HTERT RPE-1 (cell line): ENCODE results near the gene ZBTB11.
"Not testable (repeated sequence)": the region's sequence is repeated elsewhere in the genome, so short reads cannot be mapped to it uniquely, and the experiment has no call there.

Source experiments
- in situ Hi-C: fragments of 300-500 bp; cut with MboI; formaldehyde crosslinking; loops from 4 replicates; pipeline ENCODE4 v1.14.3; 2020; ENCODE audit warnings: low sequenced_read_pairs

Gene ZBTB11

DNA sequence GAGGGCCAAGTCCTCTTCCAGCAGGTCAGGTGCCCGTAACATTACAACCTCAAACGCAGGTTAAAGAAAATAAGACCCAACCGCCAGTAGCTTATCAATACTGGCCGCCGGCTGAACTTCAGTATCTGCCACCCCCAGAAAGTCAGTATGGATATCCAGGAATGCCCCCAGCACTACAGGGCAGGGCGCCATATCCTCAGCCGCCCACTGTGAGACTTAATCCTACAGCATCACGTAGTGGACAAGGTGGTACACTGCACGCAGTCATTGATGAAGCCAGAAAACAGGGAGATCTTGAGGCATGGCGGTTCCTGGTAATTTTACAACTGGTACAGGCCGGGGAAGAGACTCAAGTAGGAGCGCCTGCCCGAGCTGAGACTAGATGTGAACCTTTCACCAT lies 16.6 kb upstream of the ZBTB11 start:
- in situ Hi-C loops: not testable (repeated sequence)

DNA sequence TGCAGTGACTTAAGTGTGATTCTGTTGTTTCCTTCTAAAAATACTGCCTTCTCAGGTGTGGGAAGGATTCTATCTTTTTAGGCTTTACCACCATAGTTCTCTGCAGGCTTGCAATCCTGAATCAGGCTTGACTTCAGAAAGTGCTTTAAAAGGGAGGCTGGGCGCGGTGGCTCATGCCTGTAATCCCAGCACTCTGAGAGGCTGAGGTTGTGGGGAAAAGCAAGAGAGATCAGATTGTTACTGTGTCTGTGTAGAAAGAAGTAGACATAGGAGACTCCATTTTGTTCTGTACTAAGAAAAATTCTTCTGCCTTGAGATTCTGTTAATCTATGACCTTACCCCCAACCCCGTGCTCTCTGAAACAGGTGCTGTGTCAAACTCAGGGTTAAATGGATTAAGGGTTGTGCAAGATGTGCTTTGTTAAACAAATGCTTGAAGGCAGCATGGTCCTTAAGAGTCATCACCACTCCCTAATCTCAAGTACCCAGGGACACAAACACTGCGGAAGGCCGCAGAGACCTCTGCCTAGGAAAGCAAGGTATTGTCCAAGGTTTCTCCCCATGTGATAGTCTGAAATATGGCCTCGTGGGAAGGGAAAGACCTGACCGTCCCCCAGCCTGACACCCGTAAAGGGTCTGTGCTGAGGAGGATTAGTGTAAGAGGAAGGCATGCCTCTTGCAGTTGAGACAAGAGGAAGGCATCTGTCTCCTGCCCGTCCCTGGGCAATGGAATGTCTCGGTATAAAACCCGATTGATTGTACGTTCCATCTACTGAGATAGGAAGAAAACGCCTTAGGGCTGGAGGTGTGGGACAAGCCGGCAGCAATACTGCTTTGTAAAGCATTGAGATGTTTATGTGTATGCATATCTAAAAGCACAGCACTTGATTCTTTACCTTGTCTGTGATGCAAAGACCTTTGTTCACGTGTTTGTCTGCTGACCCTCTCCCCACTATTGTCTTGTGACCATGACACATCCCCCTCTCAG lies 15.0 kb upstream of the ZBTB11 start:
- in situ Hi-C loops: not testable (repeated sequence)

DNA sequence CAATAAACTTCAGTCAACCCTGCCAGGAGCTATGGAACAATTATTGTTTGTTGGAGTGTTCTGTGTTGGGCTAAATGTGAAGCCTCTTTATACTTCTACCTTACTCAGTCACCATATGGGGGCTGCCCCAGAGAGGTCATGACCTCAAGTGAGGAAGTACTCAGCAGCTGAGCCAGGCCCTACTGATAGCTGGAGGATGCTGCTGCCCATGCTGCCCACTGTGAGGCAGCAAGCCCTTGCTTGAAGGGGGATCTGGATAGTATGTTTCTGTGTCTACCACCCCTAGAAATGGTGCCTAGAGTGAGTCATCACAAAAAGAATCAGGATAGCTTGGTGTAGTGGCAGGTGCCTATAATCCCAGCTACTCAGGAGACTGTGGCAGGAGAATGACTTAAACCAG lies 14.0 kb upstream of the ZBTB11 start:
- in situ Hi-C loops: no loop called here

DNA sequence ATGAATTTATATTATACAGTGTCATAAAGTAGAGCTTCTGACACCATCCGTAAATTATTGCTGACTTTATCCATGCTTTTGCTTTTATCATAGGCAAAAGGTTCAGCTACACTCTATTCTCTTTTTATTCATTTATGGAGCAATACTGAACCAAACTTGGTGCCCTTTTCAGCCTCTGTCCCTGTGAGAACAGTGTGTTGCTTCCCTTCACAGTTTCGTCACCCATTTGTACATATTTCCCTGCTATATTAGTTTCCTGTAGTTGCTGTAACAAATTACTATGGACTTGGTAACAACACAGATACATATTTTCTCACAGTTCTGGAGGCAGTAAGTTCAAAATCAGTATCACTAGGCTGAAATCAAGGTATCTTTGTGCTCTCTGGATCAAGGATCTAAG lies 12.4 kb upstream of the ZBTB11 start:
- in situ Hi-C loops: no loop called here

DNA sequence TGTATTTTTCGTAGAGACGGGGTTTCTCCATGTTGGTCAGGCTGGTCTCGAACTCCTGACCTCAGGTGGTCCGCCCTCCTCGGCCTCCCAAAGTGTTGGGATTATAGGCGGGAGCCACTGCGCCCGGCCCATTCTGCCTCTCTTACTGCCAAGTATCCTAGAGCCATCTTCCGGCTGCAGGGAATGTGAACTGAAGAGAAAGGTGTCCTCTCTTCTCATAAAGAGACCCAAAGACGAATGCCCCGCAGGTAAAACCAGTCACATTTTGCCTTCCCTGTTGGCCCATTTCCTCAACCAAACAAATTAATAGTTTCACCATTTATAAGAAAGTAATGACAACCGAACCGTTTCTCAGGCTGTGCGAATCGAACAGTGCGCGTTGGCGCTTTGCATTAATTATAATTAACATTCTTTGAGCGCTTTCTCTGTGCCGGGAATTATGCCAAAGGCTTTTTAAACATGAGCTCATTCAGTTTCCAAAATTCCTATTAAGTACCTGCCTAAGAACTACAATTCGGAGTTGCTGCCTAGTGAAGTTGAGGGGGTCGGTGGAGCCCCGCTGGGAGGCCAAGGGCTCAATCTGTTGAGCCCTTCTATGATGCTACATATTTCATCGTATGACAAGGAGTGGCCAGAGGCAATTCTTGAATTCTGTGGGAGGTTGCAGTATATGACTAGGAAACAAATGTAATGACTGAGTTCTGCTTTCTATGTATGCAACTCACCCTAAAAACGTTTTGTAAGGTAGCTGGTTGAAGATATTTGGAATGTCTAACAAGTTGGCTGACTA lies 10.4 kb upstream of the ZBTB11 start:
- in situ Hi-C loops: no loop called here

DNA sequence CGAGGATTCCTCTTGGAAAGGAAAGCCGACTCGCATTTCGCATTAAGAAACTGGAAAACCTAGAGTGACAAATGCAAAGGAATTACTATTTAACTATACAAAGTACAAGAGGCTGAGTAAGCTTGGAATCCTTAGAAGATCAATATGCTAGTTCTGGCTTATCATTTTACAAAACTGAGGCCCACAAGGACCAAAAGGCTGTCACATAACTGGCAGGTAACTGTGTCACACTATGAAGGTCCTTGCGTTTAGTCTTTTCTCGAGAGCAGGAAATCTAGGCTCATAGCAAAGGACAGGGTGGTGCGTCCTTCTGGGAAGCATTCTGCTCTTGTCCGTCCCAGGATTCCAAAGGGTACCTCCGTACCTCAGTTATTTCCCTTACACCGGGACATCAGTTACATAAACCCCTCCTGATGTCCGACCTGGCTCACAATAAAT lies 9.0 kb upstream of the ZBTB11 start:
- in situ Hi-C loops: no loop called here

DNA sequence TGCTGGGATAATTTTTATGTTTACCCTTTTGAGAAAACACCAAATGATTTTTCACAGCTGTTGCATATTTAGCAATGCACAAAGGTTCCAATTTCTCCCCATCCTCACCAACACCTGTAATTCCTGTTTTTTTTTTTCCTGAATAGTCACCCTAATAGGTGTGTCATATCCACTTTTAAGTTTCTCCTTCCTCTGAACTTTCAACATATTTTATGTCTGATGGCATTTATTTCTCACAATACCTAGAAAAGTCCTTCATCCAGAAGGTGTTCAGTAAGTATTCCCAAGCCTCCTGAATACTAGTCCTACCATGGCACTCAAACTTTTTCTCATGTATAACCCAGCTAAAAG lies 8.1 kb upstream of the ZBTB11 start:
- in situ Hi-C loops: no loop called here

DNA sequence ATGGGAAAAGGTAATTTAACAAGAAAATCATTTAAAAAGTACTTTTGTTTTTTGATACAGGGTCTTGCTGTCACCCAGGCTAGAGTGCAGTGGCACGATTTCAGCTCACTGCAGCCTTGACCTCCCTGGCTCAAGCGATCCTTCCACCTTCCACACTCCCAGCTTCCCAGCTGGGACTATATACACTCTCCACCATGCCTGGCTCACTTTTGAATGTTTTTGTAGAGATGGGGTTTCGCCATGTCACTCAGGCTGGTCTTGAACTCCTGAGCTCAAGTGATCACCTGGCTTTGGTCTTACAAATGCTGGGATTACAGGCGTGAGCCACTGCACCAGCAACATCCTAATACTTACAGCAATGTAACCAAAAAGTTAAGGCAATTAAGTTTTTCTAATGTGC lies 3.5 kb upstream of the ZBTB11 start:
- in situ Hi-C loops: no loop called here

DNA sequence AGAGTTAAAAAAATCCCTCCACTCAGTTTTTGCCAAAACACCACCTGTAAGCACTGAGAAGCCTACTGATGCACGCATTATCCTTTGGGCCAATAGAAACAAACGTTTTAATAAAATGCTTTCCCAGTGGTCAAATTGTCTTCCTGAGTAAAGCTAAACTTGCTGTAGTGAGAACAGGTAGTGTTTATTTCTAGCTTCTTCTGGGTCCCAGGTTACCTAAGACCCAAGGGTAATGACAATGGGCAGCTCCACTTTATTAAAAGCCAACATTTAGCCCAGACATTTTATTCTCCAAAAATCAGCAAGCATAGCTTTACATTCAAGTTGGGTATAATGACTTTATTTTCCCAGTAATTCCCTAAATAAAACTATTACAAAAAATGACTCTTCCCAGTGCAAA lies 1.9 kb upstream of the ZBTB11 start:
- in situ Hi-C loops: not testable (repeated sequence)

DNA sequence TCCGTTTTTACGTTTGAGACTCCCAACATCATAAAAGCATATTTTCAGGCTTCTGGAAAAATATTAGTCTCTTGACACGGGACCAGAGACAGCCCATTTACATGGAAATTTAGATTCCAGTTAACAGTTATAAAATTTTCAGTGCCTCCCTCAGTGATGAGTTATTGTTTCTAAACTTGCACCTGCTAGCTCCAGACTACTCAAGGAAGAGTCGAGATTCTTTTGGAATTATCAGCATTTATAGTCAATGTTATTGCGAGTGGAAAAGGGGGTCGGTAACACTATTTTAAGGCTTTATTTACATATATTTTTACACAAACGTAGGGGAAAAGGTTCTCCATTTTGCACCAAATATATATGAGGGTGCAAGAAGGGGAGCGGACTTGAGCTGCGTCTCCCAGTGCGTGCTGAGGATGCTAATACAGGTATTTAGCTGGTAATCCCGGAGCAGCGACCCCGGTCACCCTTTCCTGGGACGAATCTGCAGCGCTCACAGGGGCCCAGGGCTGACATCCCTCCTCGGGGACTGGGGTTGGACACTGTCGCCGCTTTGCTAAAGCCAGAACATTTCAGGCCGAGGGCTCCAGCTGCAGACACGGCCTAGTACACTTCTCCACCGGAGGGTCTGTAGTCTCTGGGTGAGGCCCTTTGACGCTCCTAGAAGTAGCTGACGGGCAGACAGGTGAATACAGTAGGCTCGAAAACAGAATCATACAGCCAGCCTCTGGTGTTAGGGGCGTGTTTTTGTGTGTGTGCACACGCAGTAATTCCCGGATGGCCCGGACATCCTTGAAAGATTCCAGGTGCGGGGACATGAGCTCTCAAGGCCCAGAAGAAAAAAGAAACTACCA lies 729 bp upstream of the ZBTB11 start:
- in situ Hi-C loops: no loop called here

DNA sequence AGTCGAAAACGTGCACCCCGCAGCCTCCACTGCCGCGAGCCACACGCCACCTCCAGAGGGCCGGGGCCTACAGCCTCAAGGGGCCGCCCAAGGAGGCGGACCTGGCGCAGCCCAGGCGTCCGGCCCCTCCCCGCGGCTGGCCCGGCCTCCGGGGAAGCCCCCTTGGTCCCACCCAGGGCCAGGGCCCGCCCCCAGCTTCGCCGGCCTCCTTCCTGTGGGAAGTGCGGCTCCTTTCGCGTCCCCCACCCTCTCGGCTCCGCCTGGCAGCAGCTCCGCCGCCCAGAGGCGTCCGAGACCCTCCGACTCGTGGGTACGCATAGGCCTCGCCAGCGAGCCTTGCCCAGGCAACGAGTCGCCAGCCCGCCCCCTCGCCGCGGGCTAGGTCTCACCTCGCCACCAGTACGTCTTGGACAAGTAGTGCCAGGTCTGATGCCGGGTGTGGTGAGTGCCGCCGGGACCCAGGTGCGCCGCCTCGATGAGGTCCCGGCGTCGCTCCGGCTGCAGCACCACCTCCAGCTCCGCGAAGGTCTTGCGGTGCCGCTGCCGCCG lies 642 bp downstream of the ZBTB11 start:
- in situ Hi-C loops: no loop called here

DNA sequence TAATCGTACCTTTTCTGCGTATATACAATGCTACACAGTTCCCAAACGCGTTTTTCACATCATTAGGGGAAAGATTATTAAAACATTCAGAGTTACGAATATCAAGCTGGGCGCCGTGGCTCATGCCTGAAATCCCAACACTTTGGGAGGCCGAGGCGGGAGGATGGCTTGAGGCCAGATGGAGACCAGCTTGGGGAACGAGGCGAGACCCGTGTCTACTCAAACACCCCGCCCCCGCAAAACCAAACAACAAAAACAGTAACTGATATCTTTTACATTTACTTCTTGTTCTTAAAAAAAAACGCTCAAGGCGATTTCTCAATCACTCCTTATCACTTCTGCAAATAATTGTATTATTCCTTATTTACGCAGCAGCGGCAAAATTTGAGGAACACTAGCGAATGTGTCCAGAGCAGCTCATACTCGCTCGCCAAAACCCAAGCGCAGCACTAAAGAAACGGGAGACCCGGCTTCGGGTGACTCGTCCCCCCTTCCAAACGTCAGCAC lies 1.2 kb downstream of the ZBTB11 start:
- in situ Hi-C loops: no loop called here

DNA sequence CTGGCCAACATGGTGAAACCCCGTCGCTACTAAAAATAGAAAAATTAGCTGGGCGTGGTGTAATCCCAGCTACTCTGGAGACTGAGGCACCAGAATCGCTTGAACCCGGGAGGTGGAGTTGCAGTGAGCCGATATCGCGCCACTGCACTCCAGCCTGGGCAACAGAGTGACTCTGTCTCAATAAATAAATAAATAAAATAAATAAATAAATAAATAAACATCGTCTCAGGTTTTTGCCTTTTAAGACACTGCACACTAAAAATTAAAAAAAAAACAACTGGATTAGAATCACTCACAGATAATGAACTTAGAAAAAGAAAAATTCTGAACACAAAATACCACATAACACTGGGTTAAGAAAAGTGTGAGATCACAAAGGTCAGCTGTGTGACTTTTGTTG lies 2.4 kb downstream of the ZBTB11 start:
- in situ Hi-C loops: no loop called here

DNA sequence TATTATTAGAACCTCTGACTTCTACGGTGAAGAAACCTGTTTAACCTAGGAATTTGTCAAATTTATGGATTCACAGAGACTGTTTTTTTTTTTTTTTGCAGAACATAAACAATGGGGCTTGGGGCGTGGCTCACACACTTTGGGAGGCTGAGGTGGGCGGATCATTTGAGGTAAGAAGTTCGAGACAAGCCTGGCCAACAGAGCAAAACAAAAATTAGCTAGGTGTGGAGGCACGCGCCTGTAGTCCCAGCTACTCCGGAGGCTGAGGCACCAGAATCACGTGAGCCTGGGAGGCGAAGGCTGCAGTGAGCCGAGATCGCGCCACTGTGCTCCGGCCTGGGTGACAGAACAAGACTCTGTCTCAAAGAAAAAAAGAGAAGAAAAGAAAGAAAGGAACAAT lies 3.0 kb downstream of the ZBTB11 start:
- in situ Hi-C loops: no loop called here

DNA sequence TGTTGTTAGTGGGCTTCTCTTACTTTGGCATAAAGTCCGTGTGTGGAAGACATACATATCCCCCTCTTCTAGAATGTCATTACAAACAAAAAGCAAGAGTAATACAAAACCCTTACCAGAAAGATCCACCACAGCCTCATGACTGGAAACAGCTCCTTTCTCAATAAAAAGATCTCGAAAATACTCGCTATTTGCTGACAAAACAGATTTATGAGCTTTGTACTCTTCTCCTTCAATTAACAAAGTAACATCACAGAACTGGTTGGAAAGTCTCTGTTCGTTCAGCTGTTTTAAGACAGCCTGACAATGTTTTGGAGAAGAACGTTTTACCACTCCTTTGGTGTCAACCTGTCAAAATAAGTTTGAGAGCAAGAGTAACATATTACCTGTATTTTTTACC lies 5.9 kb downstream of the ZBTB11 start:
- in situ Hi-C loops: no loop called here

DNA sequence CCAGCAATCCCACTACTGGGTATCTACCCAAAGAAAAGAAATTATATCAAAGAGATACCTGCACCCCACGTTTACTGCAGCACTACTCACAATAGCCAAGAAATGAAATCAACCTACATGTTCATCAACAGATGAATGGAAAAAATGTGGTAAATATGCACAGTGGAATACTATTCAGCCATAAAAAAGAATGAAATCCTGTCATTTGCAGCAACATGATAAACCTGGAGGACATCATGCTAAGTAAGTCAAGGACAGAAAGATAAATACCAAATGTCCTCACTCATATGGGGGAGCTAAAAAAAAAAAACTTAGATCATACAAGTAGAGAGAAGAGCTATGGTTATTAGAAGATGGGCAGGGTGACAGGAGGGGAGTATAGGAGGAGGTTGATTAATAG lies 9.1 kb downstream of the ZBTB11 start:
- in situ Hi-C loops: no loop called here

DNA sequence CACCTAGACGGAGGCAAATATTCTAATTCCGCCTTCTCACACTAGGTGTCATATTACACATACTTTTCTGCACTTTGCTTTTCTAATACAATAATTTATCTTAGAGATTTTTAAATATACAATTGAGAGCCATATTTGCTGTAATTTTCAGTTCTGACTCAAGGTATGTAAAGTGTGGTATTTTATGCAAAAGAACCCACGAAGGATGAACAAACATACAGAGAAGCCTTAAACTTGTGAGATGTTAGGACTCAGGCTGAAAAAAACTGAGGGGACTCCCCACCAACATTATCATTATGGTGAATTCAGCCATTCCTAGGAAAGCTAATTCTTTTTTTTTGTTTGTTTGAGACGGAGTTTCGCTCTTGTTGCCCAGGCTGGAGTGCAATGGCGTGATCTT lies 9.6 kb downstream of the ZBTB11 start:
- in situ Hi-C loops: no loop called here

DNA sequence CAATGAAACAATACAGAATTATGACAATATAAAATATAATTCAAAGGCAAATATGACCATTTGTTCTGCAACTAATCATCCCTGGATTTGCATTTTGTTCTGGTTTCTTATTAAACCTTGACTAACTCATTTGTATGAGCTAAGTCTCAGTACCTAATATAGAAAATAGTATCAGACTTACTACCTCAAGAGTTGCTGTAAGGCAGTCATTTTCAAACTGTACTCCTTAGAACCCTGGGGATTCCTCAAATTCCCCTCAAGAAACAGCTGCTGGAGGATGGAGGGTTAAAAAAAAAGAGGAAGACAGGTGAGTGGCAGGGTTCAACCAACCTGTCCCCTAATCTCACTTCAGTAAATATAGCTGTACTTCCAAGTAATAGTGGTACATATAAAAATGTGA lies 11.1 kb downstream of the ZBTB11 start:
- in situ Hi-C loops: no loop called here

DNA sequence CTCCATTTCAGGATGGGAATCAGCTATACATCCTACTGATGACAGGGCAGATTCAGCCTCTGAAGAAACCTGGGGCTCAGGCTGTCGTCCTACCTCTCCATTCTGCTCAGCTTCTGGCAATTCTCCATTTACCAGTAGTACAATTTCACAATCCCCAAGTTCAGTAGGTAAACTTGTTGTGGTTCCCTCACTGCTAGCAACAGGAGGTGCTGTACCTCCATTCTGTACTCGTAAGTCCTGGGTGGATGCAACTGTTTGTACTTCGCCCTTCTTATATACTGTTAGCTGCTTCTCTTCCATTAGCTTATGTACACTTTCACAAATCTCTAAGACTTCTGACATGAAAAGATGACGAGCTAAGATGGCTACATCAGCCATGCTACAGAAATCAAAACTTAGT lies 11.6 kb downstream of the ZBTB11 start:
- in situ Hi-C loops: no loop called here

DNA sequence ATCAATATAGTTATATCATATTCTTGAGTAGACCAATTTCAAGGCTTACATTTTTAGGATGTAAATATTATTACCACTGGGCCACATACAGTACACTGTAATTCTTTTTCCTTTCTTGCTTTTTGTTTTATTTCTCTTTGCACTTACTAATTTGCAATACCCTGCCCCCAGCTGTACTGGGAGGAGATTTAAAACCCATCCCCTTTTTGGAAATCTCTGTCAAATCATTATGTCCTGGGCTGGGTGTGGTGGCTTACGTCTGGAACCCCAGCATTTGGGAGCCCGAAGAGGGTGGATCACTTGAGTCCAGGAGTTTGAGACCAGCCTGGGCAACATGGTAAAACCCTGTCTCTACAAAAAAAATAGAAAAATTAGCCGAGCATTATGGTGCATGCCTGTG lies 16.2 kb downstream of the ZBTB11 start:
- in situ Hi-C loops: no loop called here

DNA sequence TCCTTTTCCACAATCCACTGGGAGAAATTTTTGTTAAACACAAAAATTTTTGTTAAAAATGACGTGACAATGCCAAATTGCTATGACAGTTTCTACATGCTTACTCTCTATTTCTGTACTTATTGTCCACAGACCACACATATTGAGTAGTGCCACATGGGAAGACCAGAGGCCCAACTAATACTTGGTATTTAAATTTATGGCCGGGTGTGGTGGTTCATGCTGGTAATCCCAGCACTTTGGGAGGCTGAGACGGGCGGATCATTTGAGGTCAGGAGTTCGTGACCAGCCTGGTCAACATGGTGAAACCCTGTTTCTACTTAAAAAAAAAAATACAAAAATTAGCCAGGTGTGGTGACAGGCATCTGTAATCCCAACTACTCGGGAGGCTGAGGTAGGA lies 20.3 kb downstream of the ZBTB11 start:
- in situ Hi-C loops: no loop called here
